HG02623 (cell line): ENCODE results near the gene TCF7L1.

ENCODE experiments used
- ATAC-seq: cut with Tn5 transposase; IDR thresholded peaks from one replicate; pipeline ENCODE4 v1.9.1; 2021; ENCODE audit warnings: moderate library complexity; ENCODE audit not compliant: unreplicated experiment

TCF7L1 gene

DNA sequence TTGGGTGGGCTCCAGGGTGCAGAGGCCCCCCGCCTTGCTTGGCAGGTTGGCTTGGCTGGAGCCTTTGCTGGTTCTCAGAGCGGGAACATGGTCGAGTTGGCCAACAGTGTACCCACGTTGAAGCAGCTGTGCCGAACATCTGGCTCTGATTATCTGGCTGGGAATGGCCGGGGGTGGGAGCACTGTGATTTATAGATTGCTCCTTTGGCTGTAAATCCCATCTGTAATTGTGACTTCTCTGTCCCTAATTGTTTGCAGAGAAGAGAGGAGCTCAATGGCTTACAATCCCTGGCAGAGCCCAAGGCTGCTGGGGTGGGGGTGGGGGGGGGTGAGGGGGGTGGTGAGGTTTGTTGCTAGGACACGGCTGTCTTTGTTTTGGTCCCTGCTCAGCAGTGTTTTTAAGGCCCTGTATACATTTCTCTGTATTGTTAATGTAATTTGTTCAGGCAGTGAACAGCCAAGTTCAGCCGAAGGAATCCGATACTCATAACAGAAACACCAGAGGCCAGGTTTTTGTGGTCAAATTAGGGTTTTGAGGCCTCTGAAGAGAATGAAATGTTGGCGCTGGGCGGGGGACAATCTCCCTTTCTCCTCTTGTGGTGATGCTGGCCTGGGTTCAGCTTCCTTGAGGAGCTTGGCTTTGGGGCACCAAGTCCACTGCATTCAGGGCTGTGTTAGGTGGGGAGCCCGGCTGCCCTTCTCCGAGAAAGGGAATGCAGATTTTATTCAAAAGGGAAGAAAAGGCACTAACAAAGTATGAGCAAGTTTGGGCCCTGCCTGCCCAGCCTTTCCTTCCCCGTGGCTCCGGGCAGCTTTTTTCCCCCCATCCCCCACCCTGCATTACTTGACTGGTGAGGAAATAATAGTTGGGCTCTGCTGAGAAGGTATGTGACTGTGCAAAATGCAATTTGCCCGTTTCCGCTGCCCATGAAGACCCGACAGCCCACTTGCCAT is 82.5 kb downstream of the TCF7L1 start:
- ATAC-seq = no peak

DNA sequence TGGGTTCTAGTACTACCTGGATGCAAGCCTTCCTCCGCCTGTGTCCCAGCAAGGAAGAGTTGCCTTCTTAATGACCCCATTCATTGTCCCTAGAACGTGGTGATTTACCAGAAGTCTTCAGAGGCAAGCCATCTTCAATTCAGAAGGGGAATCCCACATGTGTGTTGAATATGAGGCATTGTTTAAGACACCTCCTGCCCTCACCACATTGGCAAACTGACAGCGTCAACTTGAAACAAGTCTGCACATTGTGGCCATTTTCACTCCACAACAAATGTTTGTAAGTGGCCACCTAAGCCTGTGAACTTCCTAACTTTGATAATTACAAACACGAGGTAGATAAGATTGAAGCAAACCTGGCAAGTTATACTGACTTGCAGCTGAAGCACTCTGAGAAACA is 83.7 kb downstream of the TCF7L1 start:
- ATAC-seq = no peak

DNA sequence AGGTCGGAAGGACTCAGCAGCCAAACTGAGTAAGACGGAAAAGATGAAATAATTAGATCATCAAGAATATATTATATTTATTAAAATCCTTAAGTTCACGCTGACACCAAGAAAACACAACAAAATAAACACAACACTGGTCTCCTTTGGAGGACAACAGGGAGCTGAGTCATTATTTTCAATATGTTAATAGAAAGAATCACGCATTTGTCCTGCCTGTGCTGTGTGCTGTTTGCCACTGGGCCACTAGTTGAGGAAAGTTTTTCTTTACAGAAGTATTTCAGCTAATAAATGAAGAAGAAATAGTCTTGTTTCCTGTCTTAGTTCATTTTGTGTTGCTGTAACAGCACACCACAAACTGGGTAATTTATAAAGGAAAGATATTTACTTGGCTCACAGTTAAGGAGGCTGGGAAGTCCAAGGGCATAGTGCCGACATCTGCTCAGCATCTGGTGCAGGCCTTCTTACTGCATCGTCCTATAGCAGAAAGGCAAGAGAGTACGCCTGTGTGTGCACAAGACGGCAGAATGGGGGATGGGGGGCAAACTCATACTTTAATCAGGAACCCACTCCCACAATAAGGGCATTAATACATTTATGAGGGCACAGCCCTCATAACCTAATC is 88.0 kb downstream of the TCF7L1 start:
- no peak for ATAC-seq

DNA sequence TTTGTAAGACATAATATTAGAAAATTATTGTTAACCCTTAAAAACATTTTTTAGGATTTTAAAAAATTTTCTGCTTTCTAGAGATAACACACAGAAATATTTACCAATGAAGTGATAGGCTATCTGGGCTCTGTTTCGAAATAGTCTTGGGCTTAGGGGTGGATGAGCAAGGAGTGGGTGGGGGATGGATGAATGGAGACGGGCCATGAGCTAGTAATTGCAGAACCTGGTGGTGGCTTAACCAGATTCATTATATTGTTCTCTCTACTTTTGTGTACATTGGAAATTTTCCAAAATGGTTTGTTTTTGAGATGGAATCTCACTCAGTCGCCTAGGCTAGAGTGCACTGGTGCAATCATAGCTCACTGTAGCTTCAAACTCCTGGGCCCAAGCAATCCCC is 89.6 kb downstream of the TCF7L1 start:
- no peak for ATAC-seq

DNA sequence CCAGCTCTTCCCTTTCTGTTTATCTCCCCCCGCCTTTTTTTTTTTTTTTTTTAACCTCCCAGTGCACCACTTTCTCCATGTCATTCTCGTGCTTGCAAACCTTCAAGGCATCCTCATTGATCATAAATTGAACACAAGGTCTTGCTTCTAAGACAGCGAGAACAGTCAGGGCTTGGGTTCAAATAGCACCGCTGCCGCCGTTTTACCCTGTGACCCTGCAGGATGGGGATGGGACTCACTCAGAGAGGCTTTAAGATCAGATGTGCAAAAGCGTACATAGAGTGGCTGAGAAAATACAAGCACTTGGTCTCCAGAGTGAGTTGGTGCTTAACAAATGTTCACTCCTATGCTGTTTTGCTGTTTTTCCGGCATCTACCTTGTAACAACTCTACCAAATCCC is 93.6 kb downstream of the TCF7L1 start:
- no peak for ATAC-seq

DNA sequence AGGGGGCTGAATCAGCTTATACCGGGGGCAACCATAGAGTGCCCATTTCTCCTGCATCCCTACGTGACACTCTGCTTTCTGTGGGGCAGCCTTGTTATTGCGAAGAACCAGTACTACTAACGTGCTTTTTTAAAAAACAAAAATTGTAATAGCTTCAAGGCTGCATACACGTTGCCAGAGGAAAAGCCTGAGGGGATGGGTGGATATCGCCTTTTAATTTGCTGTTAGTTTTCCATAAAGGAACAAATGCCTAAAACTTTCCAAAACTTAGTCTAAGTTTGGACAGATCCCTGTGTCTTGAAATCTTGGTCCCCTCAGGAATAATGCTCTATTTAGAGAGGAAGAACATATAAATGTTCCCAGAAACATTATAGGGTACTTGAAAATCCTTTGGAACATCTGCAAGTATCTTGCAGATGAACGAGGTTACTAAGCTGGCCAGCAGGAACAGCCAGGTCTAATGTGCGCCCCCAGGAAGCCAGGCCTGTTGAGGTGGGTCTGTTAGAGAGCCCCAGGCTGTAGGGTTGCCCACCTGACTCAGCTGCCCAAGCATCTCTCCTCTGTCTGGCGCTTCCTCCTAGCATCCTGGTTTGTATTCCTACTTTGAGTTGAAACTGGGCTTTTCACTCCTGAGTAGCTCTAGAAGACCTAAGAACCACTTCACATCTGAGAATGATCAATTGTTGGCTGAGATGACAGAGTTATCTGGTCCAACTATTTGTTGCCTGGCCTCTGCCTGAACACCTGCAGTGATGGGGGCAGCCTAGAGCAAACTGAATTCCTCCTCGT is 97.7 kb downstream of the TCF7L1 start:
- no peak for ATAC-seq

DNA sequence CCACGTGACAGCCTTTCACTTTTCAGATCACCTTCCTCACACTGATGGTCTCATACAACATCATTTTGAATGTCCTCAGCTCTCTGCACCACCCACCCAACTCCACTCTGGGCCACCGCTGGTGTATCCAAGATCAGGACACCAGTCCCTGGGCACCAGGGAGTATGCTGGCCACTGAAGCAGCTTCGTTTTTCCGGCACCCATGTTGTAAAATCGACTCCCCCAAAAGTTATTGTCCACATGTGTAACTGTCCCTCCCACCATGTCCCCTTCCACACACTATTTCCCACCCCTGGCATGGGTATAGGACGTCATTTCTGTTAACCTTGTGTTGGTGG is 98.2 kb downstream of the TCF7L1 start:
- no peak for ATAC-seq

DNA sequence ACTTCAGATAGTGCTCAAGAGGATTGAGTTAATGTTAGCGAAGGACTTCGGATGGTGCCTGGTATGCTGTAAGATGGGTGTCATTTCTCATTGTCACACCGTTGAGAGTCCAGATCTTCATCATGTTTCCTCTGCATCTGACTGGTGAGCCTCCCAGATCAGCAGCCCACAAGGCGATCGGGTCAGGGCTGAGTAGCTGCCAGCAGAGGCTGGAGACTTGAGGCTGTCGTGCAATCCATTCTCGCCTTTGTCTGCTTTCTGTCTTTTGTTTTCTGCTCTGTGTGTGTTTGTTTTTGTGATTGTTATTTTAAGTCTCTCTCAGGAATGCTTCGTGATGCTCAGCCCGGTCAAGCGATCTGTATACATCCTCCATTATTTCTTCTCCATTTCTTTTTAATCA is 98.8 kb downstream of the TCF7L1 start:
- ATAC-seq = no peak

DNA sequence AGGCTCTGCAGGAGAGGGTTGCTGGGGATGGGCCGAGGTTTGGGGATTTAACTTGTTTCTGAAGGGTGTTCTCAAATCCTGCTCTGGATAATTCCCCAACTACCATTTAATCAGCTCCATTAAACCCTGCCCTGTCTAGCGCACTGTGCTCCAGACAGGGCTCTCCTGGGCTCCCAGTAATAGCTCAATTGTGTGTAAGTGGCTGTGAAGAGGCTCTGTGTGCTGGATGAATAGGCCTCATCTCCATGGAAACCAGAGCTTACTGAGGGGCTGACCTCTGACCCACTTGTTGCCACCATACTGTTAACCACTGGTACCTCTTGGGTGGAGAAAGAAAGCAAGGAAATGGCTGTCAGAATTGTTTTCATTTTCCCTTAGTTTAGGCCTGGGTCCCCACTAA is 101.7 kb downstream of the TCF7L1 start:
- ATAC-seq = no peak

DNA sequence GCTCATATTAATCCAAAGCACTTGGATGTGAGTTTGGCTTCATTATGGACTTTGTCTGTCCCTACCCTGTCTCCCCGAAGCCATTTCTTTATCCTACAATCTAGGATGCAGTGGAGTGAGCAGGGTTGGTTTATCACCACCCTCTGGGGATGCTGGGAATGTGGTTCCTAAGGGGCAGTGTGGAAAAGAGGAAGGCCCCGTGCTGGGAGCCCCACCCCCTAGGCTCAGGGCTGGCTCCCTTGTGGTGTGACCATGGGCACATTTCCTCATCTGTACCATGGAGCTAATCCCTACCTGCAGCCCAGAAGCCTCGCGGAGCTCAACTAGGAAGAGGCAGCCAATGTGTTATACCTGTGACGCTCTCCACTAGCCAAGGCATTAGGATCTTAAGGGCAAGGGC is 102.1 kb downstream of the TCF7L1 start:
- ATAC-seq = no peak

DNA sequence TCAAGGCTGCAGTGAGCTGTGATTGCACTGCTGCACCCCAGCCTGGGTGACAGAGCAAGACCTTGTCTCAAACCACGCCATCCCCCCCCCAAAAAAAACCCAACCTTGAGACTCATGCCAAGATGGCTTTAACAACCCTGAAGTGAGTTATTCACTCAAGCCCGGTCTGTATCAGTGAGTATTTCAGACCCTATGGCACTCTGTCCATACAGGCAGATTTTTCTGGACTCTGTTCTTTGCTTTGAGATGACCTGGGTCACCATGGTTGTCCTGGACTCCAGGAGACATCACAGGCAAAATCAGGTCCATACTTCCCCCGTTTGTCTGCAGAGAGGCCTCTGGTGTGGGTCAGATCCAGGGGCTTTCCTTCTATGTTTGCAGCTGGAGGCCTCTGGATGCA is 102.9 kb downstream of the TCF7L1 start:
- ATAC-seq = no peak

DNA sequence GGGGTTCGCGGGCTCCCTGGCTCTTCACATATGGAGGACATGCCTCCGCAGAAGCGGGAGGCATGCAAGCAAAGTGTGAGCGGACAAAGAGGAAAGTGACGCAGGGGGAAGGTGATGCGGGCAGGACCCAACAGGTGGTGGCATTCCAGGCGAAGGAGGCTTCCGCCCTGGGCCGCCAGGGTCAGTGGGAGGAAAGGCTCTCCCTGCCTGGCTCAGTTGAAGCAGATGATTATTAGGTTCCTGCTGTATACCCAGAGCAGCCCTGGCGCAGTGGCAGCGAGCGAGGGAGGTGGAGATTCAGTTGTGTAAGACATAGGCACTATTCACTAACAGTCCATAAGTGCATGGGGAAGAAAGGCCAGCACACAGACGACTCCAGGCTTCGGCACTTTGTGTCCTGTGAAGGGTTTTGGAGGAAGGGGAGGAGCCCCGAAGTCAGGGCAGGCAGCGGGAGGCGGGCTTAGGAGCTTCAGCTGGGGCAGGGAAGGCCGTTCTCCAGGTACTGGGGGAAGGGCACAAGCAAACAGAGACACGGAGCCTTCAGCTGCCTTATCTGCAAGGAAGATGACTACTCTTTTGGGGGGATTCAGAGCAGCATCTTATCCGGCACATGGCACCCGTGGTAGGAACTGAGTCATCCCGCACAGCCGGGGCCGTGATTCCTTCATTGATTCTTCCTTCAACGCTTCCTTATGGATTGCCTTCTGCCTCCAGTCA is 104.8 kb downstream of the TCF7L1 start:
- no peak for ATAC-seq

DNA sequence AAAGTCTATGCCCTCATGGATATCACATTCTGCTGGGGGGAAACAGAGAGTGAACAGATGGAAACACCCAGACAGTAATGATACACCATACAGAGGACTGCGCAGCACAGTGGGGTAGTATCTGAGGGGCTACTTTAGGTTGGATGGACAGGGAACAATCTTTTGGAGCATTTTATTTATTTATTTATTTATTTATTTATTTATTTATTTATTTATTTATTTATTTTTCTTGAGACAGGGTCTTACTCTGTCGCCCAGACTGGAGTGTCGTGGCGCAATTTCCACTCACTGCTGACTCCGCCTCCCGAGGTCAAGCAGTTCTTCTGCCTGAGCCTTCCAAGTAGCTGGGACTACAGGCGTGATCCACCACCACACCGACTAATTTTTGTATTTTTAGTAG is 105.4 kb downstream of the TCF7L1 start:
- no peak for ATAC-seq

DNA sequence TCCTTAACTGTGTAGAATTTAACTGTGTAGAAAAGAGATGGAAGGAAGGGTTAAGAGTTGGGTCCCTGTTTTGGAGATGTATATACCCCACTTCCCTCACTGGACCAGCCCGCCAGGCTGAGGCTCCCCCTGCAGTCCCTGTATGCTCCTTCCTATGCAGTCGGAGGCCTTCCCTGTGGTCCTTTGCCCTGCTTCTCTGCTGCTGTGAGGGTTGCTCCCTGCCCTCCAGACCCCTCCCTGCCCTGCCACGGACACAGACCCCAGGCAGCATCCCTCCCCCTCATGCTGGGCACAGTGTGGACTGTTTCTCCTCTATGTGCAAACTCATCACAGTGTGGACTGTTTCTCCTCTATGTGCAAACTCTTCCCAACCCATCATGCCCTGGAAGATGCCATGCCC is 105.9 kb downstream of the TCF7L1 start:
- ATAC-seq = no peak

DNA sequence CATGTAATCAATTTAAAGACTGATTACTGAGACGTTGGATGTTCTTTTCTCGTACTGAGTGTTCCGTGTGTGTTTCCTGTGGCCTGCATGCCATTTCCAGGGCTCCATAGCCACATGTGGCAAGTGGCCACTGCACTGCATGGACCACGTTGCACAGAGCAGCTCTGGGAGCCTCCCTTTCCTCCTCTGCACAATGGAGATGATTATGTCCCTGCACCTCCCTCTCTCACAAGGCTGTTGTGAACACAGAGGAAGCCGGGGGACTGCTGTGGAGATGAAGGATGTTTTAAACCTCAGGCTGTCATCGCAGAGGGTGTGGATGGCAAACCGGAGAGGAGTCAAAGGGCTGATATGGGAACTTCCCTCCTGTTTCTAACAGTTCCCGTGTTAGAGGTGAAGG is 106.9 kb downstream of the TCF7L1 start:
- no peak for ATAC-seq

DNA sequence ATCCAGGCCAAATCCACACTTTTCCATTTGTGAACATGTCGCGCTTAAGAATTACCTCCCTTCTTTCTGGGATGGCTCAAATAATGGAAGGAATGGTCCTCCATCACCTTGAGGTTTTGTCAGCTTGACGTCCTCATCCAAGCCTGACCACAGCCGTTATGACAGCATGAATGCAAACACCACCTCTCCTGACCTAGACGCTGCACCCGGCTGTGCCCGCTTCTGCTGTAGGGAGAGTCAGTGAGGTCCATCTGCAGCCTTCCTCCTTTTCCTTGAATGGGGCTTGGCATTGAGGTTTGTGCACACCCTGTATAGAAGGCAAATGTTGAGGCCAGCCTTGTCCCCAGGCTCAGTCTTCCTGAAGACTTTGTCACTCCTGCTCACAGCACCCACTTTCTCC is 109.1 kb downstream of the TCF7L1 start:
- ATAC-seq = no peak

DNA sequence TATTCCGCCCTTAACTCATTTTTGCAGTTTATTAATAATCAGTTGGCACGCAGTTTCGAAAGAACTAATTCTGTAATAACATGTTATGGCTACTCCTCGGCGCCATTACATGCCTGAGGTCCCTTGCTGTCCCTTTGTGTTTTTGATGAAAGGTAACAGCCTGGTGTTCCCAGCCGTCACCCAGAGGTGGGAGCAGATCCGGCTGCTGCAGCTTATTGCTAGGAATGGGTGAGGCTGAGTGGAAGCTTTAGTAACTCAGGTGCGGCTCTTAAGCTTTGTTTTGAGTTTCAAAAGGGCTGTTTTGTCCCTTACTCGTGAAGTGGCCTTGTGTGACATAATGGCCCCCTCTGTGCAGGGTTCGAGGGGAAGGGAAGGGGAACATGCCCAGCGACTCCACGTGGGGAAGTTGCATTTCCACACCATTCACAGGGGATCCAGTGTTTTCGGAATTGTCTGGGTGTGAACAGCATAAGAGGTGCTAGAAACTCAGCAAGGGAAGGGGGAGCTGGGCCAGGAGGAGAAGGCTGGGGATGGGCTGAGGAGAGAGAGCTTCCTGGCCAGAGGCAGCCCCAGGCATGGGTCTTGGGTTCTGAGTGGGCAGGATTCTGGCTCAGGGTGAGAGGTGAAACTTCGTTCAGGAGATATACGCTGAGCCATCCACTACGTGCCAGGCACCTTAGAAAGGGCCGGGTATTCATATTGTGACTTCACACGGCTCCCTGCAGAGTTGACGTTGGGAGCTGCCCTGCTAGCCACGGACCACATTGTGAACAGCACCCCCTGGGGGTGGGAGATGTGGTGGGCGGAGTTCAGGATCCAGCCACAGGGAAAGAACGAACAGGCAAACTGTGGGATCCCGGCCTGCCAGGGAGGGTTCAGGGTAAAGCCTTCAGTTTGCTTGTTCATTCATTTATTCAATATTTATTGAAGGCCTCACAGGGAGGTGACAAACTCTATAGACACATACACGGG is 110.2 kb downstream of the TCF7L1 start:
- no peak for ATAC-seq

DNA sequence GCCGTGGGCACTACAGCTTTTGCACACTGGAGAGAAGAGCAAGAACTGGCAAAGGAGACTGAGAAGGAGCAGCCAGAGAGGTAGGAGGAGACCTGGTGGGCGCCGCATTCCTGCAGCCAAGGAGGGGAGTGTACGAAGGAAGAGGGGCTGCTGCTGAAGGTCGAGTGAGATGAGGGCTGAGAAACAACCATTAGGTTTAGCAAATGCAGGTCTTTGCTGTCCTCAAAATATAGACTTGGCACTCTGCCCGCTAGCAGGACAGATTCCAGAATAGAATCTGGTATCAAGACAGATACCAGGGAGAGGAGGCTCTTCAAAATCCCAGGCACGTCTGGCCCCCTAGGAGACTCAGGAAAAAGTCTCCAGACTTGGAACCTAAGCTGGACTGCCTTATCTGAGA is 111.6 kb downstream of the TCF7L1 start:
- ATAC-seq = no peak

DNA sequence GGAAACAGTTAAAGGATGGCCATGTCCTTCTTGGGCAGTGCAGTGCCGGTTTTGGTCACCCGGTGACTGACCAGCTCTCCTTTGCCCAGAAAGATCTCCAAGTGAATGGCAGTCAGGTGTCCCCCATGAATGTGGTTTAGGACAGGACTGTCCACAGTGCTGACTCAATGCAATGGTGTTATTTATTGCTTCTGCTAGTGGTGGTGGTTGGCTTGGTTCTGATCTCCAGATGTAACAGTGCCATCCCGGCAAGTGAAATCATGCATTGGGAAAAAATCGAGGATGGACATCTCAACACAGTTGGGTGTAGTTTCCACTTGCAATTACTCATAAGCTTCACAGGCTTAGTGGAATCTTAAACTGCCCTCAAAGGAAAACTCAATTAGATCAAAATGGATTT is 112.7 kb downstream of the TCF7L1 start:
- ATAC-seq = no peak

DNA sequence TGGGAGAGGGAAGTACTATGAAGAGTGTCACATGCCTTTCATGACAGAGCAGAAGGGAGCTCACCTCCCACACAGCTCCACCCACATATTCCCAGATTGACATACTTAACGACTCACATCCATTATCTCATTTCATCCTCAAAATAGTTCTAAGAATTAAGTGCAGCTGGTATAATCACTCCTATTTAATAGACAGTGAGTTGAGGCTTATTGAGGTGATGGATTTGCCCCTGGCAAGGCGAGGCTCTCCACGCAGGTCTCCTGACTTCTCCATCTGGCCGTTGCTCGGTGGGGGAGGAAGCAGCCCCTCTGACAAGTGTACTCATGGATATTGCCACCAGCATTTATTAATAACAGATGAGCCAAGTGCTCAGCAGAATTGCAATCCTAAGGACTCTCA is 113.2 kb downstream of the TCF7L1 start:
- no peak for ATAC-seq
